HG02610 (cell line): Measurements from ENCODE around the gene CALML3.
"Not testable (repeated sequence)": the region's sequence is repeated elsewhere in the genome, so short reads cannot be mapped to it uniquely, and the experiment has no call there.

Experiments used
- ATAC-seq: cut with Tn5 transposase; IDR thresholded peaks from one replicate; pipeline ENCODE4 v1.9.1; 2021; ENCODE audit warnings: mild to moderate bottlenecking, moderate library complexity; ENCODE audit not compliant: unreplicated experiment

The CALML3 gene

DNA sequence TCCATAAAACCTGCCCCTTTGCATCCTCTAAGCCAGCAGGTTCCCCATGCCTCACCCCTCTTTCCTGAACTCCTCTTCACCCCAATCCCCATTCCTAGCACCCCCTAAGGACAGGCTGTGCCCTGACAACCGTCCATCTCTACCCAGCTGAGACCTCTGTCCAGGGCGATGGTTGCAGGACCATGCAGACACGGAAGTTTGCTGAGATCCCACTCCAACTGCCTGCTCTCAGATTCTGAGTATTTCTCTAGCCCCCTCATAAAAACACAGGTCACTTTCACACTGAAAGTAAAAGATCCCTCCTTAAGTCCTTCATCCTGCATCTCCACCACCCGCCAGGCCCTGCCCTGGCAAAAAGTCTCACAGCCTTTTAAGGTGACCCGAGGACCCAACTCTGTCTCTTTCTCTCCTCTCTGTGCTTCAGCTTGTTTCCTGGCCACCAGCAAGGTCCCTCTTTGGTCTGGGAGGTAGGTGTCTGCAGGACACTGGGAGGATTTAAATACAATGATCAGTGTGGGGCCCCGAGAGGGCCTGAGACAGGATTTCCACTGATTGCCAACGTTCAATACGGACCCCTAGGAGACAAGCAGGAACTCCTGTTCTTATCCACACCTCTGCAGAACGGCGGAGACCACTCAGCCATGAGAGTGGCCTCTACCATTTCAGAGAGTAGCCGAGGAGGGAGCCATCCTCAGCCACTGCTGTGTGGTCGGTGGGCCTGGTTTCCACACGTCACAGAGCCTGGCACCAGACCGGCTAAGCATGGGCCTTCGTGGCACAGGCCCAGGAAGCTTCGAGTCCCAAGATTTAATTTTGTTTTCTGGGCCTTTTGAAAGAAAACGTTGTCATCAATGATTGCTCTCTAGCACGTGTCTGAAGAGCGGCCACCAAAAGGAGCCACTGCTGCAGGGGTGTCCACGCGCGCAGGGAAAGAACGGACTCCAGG lies 27.9 kb downstream of the CALML3 start:
- no peak for ATAC-seq

DNA sequence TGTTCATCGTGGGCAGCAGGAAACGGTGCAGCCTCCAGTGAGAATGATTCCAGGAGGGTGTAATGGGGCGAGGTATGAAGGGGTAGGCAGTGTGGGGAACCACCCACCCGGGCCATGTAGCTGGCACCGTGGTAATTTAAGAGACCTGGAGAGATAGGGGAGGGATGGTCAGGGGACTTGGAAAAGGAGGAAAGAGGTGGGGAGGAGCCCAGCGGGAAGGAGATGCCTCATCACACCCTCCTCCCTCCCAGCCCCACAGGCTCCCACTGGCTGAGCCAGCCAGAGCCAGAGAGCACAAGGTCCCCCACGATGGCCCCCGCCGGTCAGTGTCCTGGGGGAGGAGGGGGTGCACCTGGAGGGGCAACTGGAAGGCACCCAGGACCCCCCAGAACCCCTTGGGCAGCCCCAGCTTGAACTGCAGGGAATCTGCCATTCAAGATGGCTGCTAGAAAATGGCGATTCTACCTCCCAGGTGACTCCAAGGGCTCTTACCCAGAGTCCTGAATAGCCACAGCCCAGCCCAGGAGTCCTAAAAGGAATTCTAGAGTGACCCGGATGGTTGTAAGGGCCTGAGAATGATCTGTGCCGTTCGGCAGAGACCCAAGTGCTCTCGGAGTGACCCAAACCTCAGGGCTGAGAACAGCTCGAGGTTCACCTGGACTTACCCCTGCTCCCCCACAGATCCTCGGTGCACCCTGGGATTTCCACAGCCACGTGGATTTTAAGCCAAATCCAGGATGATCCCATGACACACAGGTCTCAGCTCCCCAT lies 28.8 kb downstream of the CALML3 start:
- no peak for ATAC-seq

DNA sequence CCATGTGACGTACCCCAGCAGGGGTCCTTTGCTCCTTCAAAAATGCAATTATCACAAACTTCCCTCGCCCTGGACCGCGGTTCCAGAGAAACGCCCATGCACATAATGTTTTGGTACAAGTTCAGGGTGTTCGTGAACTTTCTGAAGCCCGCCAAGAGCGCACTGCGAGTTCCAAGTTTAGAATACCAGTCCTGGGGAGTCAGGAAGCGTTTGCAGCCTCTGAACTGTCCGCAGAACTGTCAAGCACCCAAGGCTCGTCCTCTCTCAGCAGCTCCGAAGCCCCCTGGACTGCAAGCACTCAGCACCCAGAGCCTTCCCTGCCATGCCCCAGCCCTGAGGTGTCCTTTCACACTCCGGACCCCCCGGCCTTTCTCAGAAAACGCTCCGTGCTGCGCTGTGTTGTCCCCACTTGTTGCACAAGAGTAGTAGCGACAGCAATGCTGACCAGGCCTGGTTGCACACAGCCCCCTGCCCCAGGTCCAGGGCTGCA lies 30.3 kb downstream of the CALML3 start:
- ATAC-seq: no peak

DNA sequence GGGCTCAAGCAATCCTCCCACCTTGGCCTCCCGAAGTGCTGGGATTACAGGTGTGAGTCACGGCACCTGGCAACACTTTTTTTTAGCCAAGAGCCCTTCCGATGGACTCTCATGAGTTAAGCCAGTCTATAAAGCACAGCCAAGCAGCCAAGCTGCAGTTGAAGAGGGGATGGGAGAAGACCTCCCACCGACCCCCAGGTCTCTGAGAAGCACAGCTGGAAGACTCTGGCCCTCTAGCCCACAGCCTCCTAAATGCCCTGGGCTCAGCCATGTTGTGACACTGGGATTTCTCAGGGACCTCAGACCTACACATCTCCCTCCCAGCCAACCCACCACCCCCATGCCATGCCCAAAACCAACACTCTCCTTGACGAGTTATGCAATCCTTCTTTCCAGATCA lies 31.1 kb downstream of the CALML3 start:
- ATAC-seq: no peak

DNA sequence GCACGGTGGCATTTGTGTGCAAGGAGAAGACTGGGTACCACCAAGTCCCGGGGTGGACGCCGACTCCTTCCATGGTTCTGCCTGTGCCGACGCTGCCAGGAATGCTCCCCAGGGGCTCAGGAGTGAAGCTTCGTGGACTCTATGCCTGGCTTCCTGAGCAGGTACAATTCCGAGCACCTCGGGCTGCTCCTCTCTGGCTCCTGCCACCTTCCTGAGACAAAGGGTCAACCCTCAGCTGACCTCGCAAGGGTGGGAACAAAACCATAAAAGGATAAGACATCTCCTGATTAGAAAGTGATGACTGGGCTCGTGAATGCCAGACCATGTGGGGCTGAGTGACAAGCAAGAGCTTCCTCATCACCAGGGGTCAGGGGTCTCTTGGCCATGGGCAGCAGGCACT lies 31.8 kb downstream of the CALML3 start:
- no peak for ATAC-seq

DNA sequence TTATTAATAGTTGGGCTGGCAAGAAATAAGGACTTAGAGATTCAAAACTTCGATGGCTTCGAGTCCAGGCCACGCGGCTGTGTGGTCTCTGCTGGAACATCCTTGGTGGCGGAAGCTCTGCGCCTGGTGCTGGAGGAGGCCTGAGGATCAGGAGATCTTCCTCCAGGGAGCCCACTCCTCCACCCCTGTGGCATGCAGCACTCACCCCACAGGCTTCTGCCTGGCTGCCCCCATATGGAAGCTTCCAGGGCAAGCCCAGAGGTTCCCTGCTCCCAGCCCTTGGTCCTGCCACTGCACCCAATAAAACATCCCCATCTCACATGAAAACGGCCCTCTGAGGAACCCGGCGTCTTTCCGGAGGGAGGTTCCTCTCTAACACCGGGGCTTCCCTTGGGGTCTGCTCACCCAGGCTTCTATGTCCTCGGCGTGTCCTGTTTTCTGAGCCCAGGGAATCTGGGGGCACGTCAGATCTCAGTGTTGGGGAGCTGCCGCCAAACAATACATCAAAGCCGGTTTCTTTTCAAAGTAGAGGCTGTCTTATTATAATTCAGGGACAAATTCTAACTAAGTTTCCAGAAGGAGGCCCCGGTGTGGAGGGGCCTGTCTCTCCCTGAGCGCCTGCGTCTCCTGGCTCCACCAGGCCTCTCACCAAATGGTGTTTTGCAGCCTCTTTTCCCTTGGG lies 32.4 kb downstream of the CALML3 start:
- no peak for ATAC-seq

DNA sequence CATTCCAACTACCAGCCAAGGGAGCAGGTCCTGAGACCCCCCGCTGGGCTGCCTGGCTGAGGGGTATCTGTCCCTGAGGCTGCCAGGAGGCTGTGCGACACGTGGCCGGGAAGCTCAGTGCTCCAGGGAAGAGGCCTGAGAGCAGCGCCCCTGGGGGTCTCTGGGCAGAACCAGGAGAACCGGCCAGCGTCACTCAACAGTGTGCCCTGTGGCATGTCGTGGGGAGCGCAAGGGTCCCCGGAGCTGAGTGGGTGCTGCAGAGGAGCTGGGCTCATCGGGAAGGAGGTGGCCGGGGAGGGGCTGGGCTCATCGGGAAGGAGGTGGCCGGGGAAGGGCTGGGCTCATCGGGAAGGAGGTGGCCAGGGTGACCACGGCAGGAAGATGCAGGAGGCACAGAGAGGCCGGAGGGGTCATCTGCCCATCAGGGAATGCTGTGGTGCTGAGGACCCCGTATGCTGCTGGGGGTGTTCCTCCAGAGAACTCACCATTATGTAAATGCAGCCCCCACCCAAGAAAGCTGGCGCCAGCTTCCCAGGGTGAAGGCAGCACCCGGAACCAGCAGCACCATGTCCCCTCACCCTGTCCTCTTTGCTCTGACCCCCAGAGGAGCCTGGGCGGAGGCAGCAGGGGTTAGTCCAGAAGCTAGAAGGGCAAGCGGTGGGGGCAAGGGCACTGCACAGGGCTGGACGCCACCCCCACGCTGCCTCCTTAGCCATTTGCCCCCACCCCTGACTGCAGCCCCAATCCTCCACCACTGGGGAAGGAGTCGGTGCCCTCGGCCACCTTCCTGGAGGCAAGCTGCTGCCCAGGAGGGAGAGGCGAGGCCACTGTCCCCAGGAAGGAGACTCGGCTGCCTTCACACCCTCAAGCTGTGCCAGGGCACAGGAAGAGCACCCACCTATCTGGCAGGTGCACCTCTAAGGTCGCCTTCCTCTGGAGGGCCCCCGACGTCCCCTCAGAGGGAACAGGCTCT lies 33.3 kb downstream of the CALML3 start:
- no peak for ATAC-seq

DNA sequence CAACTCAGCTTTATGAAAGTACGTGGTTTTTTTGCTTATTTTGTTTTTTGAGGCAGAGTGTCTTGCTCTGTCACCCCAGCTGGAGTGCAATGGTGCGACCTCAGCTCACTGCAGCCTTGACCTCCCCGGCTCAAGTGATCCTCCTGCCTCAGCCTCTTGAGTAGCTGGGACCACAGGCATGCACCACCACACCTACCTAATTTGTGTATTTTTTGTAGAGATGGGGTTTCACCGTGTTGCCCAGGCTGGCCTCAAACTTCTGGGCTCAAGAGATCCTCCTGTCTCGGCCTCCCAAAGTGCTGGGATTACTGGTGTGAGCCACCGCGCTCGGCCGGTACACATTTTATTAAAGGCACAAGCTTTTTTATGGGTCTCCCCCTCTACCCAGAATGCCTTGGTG lies 34.3 kb downstream of the CALML3 start:
- not testable (repeated sequence) for ATAC-seq

DNA sequence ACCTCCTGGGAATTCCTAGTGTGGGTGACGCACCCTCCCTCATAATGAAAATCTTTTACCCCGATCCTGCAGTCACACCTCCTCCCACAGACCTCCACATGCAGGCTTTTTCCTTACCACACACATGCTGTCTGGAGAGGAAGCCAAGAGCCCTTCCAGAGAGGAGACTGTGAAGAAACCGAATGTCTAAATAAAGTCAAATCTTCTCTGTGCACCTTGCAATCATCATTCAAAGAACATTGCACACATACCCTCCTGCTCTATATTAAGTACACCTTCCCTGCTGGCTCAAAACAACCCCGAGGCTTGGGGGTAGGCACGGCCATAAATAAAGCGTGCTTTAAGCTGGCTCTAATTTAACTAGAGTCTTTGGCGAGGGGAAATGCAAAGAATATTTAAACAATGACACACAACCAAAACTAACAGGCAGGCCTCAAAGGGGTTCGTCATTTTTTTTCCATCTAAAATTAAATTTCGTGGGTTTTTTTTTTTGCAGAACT lies 34.9 kb downstream of the CALML3 start:
- no peak for ATAC-seq

DNA sequence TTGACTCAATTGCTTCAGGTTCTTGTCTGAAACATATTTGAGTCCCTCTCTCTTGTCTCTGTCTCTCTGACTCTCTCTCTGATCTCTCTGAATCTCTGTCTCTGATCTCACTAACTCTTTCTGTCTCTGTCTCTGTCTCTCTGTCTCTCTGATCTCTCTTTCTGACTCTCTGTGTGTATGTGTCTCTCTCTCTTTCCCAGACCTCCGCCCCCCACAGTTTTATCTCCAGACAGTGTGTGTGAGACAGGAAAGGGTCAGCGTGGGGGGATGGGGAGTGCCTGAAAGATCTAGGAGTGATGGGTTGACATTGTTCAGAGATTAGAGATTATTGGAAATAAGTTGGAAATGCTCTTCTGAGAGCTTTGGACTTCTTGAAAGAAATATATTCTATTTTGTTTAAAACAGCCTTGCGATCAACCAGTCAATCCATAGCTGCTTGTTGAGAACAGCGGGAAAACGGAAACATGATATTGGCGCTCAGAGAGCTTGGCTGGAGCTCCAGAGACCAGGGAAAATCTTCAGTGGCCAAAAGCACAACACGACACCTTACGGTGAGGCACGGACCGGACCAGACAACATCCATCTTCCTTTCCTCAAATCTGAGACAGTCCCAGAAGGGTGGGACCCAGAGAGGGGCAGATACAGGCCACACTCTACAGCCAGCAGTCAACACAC lies 35.5 kb downstream of the CALML3 start:
- ATAC-seq: no peak

DNA sequence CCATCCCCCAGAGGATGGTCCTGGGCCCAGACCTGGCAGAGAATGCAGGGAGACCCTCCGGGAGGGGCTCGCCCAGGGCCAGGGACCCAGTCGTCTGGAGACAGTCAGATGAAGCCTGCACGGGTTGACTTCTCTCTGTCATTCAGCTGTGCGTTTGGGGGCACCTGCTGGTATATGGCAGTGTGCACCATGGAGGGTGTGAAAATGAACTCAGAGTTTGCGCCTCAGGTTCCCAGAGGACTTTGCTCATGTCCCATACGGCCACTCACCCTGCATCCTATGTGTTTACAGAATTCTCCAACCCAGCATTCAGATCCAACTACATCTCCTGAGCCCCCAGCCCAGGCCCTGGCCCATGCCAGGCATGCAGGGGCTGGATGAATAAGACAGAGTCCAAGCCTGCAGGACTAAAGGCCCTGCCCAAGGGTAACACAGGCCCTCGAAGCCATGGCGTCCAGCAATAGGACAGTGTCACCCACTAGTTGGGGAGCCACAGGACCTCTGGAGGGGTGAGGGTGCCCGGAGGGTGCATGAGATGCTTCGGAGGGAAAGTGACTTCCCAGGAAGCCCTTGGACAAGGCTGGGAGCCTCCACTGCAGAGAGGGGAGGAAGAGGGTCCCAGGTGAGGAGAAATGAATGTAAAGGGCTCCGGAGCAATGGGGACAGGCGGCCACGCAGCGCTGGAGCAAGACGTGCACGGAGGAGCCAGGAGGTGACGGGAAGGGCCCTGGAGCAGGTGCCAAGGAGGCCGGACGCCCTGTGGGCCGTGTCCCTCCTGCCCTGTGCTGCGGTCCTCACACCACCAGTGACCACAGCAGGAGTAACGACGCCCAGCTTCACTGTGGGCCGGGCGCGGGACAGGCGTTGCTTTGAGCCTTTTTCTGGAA lies 36.3 kb downstream of the CALML3 start:
- ATAC-seq: no peak

DNA sequence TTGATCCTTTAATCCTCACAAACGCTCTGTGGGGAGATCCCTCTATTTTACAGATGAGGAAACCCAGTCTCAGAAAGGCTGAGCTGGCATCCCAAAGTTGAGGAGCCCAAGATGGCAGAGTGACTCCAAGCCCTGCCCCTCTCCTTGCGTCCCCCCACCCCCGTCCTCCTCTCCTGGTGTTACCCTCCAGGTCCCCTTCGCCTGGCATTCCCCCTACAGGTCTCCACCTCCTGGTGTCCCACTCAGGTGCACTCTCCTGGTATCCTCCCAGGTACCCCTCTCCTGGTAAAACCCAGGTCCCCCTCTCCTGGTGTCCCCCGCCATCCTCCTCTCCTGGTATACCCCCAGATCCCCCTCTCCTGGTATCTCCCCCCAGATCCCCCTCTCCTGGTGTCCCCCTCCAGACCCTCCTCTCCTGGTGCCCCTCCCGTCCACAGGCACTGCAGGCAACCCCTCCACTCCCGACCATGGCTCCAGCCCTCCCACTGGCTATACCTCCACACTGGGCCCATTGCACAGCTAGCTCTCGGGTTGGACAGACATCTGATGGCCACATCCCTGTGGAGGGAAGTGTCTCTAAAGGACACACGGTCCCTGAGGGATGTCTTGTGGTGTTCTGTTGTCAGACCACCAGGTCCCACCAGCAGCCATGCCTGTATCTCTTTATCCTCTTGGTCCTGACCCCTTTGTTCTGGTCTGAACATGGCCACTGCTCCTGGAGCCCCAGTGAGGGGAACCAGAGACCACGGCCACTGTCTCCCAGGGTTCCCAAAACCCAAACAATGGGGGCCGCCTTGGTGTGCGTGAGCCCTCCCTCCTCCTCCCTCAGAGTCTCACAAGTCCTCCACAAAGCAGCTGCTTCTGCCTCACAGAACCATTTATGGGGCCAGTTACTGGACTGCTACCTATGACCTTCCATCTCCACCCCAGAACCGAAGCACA lies 37.2 kb downstream of the CALML3 start:
- ATAC-seq: no peak

DNA sequence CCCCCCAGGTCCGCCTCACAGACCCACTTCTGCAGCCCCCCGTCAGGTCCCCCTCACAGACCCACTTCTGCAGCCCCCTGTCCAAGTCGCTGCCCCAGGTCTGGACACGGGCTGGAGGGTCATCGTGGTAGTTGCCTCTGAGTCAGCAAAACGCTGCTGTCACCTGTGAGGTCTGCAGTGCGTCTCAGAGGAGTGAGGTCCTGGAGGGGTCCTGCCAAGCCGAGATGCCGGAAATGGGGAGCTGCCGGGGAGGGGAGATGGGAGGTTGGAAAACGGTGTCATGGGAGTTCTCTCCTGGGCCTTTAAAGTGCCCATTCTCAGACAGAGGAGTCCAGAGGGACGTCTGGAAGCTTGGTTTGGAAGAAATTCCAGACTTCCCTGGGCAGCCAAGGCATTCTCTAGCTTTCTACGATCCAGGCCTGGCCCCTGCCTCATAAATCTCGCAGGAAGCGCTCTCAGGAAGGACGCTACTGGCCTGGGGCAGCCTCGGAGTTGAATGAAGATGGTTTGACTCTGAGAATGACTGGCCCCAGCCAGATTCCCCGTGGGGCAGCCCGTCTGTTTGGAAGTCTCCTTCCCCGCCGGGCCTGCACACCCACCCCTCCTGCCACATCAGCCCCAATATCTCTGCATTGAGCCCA lies 38.7 kb downstream of the CALML3 start:
- ATAC-seq: no peak

DNA sequence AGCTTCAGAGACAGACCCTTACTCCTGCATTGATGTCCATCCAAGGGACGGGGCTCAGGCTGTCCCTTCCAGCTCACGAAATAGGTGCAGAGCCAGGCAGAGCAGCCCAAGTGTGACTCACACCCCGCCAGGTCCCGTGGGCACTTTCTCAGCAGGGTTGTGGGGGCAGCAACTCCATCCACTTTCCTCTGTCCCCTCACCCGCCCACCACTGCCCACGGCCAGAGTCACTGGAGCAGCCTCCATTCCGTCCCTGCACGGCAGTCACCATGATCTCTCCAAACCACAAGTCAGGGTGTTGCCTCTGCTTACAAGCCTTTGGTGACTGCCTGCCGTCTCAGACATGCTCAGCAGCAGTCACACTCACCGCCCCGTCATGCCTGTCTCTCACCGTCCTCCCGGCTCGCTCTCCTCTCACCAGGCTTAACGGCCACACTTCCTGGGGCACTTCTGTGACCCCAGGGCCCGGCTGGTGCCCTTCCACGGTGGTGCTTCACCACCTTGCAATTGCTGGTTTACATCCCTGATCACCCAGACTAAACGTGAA lies 39.3 kb downstream of the CALML3 start:
- no peak for ATAC-seq

DNA sequence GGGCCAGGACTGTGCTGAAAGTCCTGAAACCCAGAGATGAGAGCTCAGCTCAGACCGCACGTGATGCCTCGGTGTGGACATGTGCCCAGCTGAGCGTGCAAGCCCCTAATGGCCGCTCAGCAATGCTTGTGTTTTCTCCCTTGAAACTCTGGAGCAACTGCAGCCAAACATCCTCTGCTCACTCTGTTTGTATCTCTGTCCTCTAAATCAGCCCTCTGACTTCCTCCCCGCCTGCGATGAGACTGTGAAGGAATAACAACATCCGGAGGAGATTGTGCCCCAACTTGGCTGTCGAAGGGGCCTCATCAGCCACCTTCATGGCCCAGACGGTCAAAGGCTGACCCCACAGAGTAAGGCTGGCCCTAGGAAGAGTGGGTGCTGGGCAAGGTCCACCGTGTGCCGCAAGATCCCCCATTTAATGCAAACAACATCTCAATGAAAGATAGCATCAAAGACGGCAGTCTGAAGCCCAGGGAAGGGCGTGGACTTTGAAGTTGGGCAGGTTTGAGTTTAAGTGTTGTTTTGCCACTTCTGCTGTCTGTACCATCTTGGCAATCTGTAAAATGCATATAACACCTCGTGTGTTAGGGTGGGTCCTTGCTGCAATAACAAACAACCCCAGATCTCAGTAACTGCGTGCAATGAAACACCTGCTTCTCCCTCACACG lies 39.9 kb downstream of the CALML3 start:
- no peak for ATAC-seq

DNA sequence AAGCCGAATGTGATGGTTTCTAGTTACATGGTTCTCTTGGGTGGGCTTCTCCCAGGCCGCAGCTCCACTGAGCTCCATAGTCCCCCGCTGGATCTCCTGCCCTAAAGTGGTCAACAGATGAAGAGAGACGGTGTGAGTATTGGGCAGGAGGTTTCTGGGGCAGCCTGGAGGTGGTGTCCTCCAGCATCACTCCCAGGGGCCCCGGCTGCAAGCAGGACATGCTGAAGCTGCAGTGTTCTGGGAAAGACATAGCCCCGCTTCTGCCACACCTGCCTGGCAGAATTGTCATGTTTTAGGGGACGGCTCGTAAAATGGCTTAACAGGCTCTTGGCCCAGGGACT lies 40.4 kb downstream of the CALML3 start:
- no peak for ATAC-seq
